ENCODE measurements around the gene AFMID. TPM values are rescaled to one million over a fixed set of nuclear protein-coding genes. Genes with fewer than 3 reads are reported as not detected.
A peak's percentile ranks its signal among the peaks of the same experiment; 100 is the strongest.

Gene AFMID
- total and polyA plus RNA-seq, 2 donors (not counting 3 experiments of a cell fraction or from before 2014, with no cell fraction given) = 33.5 to 42.9 TPM

DNA sequence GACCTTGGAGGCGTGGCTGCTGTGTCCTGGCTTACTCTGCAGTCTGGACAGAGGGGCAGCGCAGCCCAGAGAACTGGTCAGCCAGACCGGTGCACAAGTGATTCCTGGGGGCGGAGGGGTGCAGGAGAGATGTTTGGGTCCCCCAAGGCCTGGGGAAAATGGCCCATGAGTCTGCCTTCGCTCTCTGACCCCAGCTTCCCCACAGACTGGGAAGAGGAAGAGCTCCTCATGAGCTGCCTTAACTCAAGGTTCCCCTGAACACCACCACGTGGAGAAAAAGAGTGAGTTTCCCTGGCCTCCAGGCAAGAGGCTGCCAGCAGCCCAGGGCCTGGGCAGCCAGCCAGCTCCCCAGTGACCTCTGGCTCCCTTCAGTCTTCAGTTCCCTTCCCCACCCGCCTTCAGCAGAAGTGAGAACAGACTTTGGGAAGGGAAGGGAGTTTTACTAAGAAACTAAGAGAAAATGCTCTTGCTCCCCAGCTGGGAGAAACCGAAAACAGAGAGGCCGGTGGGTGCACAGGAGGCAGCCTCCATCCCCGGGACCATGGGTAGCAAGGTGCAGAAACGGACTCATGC lies 42.9 kb upstream of the AFMID start:
- no peak overlapping the region for H2AFZ ChIP-seq (ENCODE audit: low read depth, low read length)
- CTCF ChIA-PET = interaction anchor here (0.9 to 1.5 kb wide), 5 partner anchors 10 to 107 kb away, joined by 3 to 12 read pairs (median 5); no protein-coding TSS in a partner anchor

More for the DNA sequence above, 42.9 kb upstream of the AFMID start:
- no TSS peak for BruUV-seq (replicated peaks)
- TF ChIP-seq, protein P1, sequence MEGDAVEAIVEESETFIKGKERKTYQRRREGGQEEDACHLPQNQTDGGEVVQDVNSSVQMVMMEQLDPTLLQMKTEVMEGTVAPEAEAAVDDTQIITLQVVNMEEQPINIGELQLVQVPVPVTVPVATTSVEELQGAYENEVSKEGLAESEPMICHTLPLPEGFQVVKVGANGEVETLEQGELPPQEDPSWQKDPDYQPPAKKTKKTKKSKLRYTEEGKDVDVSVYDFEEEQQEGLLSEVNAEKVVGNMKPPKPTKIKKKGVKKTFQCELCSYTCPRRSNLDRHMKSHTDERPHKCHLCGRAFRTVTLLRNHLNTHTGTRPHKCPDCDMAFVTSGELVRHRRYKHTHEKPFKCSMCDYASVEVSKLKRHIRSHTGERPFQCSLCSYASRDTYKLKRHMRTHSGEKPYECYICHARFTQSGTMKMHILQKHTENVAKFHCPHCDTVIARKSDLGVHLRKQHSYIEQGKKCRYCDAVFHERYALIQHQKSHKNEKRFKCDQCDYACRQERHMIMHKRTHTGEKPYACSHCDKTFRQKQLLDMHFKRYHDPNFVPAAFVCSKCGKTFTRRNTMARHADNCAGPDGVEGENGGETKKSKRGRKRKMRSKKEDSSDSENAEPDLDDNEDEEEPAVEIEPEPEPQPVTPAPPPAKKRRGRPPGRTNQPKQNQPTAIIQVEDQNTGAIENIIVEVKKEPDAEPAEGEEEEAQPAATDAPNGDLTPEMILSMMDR (IDR thresholded peaks at IDR 0.05; ENCODE audit: extremely low read depth in 1 of 2, insufficient read depth in 1 of 2, low read depth in 1 of 2, low read length in 2 of 2) = no peak
- TF ChIP-seq, protein P2, sequence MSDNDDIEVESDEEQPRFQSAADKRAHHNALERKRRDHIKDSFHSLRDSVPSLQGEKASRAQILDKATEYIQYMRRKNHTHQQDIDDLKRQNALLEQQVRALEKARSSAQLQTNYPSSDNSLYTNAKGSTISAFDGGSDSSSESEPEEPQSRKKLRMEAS (IDR thresholded peaks at IDR 0.05; ENCODE audit: insufficient read depth, insufficient read length) = peak; percentile 42
- no peaks in the 10 kb centered on the region for H3K79me2 ChIP-seq (ENCODE audit: control insufficient read depth, insufficient read depth, low read length)
- no peak overlapping the region for H3K9ac ChIP-seq (replicated peaks; ENCODE audit: extremely low read depth, insufficient read depth, low read length)
- POLR2A ChIA-PET = interaction anchor here (0.6 to 1.3 kb wide), 2 partner anchors 8 to 43 kb away, joined by 3 read pairs; partner anchors contain the start of genes AFMID and TK1
- H3K36me3 ChIP-seq (ENCODE audit: control insufficient read depth in 2 of 2, extremely low read depth in 1 of 2, insufficient read depth in 2 of 2, low read length in 2 of 2) = no peaks in the 10 kb centered on the region
- intact Hi-C loops (cut with micrococcal nuclease) = no loop called here
- no peak overlapping the region for H3K4me2 ChIP-seq (ENCODE audit: insufficient read depth, low read length)
- H4K20me1 ChIP-seq (replicated peaks; ENCODE audit: control insufficient read depth, extremely low read depth, insufficient read depth, low read length) = no peaks in the 10 kb centered on the region
- no peaks in the 10 kb centered on the region for H3K27me3 ChIP-seq (ENCODE audit: control insufficient read depth in 2 of 2, insufficient read depth in 2 of 2, low read length in 2 of 2)
- H3K4me3 ChIP-seq (replicated peaks in 1 of 3; ENCODE audit: insufficient read depth in 1 of 3, low read depth in 1 of 3, low read length in 3 of 3) = no peak overlapping the region
- FAIRE-seq (peak; percentile 98), DNase-seq (ENCODE audit: low read depth, low spot score) (peak; percentile 79)
- H3K27ac ChIP-seq (ENCODE audit: insufficient read depth, low read depth, low read length) = no peak overlapping the region
- no peaks in the 10 kb centered on the region for H3K9me3 ChIP-seq (replicated peaks; ENCODE audit: control insufficient read depth, insufficient read depth, low read length)
- H3K4me1 ChIP-seq (ENCODE audit: control insufficient read depth, extremely low read depth, insufficient read depth, low read length) = peaks cover 22% of the 10 kb centered on the region
- dilution Hi-C loops (cut with MboI; ENCODE audit: extremely low pct_ligation_motif_present, low sequenced_read_pairs) = no loop called here
- no peaks in the 10 kb centered on the region for H3K9me1 ChIP-seq (replicated peaks; ENCODE audit: control insufficient read depth, extremely low read depth, insufficient read depth, low read length)
